Smooth muscle cell of the brain vasculature (primary cell): Measurements from ENCODE around the gene TMEM150B.
"Not testable (repeated sequence)": the region's sequence is repeated elsewhere in the genome, so short reads cannot be mapped to it uniquely, and the experiment has no call there.

Experiments used
- DNase-seq: peaks from one replicate; pipeline ENCODE4 v3.0.0-alpha.2; 2012; ENCODE audit warnings: low read depth, low spot score

The TMEM150B gene

GRCh38 chr19:55339105-55339888 is 14.2 kb upstream of the TMEM150B start, which contains the start of gene KMT5C:
Gene KMT5C (plus strand): TSS chr19:55339876. CDS start chr19:55341937, 2,061 bp downstream.
- peak; percentile 100 for DNase-seq

- DNase-seq: no peak
These were observed 11.0 kb upstream of the TMEM150B start for GRCh38 chr19:55336101-55336500.

DNA sequence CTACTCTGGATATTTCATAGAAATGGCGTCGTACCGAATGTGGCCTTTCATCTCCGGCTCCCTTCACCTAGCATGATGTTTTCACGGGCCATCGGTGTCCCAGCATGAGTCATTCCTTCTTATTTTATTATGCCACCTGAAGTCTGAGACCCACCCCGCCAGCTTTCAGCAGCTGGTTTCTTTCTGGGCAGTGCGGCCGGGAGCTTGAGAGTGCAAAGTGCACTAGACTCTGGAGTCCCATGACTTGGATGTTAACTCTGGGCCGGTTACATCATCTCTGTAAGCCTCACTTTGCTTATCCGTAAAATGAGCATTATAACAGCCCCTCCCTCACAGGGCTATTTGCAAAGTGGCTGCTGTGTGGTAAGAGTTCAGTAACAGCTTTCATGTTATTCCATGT is 8.7 kb upstream of the TMEM150B start:
- DNase-seq: no peak

GRCh38 chr19:55329791-55330190 is 4.7 kb upstream of the TMEM150B start:
- not testable (repeated sequence) for DNase-seq

- not testable (repeated sequence) for DNase-seq
These were observed 3.7 kb upstream of the TMEM150B start for GRCh38 chr19:55328774-55329318.

GRCh38 chr19:55324662-55325061 is 479 bp downstream of the TMEM150B start:
- DNase-seq: no peak

GRCh38 chr19:55322204-55322885 is 2.8 kb downstream of the TMEM150B start:
- no peak for DNase-seq

- no peak for DNase-seq
These were observed 3.5 kb downstream of the TMEM150B start for GRCh38 chr19:55321466-55322137.

- no peak for DNase-seq
These were observed 4.2 kb downstream of the TMEM150B start for GRCh38 chr19:55320844-55321419.

DNA sequence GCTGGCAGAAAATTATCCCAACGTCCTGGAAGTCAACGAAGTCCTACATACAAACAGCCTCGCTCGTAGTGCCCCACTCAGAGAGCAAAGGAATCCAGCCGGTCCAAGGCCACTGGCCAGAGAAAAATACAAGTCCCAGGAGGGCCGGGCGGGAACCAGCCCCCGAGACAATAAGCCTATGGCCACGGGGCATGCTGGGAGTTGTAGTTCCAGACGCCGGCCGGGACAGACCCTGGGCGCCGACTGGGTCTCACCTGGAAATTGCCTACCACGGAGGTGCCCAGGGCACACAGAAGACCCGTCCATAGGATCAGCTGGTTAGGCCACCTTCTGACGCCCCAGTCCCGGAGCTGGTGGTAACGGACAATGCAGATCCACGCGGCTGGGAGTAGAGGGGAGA is 5.4 kb downstream of the TMEM150B start:
- DNase-seq: no peak

DNA sequence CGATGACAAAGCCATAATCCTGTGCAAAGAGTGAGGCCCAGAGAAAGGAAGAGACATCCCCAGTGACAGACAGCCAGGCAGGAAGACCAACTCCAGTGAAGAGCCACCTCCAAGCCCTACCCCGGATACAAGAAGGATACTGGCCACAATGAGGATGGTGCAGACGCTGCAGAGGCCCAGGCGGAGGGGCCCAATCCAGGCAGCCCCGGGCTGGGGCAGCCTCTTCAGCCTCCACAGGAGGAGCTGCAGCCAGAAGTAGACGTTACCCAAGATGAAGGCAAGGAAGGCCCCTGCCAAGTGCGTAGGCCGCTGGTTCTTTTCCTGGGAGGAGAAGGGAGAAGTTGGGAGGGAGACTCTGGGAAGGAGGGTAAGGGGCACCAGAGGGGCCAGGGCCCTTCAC is 8.5 kb downstream of the TMEM150B start:
- DNase-seq: no peak

DNA sequence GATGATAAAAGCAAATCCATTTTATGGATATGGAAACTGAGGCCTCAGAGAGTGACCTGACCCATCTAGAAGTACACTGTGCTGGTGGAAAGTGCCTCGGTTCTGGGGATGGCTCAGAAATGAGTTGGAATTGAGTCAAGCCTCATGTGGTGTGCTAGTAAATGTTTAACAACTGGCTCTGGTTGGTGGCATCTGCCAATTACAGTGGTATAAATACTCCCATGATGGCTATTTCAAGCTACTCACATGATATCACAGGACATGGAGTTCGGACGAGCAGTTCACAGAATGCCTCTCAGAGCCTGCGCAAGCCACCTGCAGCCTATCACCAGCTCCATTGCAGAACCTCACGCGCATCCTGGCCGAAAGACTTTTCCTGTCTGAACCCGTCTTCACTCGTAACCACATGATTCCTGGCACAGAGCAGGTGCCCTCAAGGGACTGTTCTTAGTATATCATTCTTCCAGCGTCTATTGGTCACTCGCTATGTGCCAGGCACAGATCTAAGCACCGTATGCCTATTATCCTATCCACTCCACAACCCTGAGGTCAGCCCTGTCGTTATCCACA is 9.1 kb downstream of the TMEM150B start:
- DNase-seq: no peak

DNA sequence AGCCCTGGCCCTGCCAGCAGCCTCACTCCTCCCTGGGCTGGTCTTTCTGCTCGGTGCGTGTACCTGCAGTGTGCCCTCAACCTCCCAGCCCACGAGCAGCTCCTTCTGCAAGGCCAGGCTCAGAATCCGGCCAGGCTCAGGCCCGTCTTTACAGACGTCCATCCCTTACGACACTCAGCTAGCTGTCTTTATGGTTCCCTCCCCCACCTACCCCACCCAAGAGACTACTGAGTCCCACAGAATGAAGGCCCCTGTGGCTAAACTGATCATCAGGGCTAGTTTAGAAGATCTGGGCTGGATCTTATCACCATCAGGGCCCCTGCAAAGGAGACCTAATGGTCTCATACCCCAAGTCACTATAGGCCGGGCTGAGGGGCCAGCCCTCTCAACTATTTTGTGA is 10.7 kb downstream of the TMEM150B start:
- DNase-seq: no peak

DNA sequence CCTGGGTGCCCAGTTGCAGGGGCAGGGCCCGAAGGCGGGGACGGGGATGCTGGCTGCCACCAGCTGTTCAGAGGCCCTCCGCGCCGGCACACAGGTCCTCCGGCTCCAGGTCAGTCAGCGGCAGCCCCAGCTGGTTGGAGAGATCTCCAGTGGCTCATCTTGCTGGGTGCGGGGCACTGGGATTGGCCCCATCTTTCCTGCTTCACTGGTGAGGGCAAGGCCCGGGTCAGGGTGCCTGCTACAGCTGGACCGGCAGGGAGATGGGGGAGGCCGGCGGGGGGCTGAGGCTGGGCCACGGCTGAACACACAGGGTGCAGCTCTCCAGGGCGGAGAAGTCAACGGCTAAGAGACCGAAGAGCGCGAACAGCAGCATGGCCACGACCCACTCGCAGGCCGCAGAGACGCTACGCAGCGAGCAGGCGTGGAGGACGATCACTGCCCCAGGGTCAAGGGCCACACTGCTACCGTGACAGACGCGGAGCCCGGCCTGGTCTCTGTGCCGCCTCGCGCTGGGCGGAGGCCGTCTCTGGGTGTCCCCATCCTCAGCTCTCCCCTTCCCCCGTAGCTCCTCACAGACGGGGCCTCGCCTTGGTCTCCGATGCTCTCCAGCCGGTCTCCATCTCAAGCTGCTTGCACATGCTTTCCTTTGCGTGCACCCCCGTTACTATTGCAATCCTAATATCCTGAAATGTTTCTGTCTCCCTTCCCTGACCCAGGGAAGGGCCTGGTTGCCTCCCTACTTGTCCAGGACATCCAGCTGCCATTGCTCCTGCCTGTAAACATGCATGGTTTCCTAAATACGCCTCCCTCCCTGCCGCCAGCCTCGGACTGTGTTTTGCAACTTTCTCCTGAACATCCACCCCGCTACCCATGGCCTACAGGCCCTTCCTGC is 12.3 kb downstream of the TMEM150B start:
- no peak for DNase-seq

GRCh38 chr19:55311797-55312196 is 13.3 kb downstream of the TMEM150B start:
- no peak for DNase-seq

DNA sequence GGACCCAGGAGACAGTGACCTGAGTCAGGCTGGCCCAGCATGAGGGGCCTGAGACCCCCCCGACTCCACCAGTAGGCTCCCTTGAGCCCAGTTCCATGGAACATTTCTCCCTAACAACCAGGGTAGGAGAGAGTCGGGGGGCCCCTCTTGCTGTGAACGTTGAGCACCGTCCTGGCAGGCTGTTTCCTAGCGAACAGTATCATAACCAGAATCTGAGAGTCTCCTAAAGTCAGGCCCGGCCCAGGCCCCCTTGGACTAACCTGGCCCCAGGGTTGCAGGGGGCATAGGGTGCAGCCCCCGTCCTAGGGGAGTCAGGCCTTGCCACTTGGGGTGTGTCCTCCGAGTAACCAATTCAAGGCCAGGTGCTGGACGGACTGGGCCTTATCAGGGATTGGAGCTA is 13.7 kb downstream of the TMEM150B start:
- no peak for DNase-seq

- DNase-seq: no peak
These were observed 14.6 kb downstream of the TMEM150B start for GRCh38 chr19:55310498-55310897.

GRCh38 chr19:55309448-55309847 is 15.7 kb downstream of the TMEM150B start:
- no peak for DNase-seq

DNA sequence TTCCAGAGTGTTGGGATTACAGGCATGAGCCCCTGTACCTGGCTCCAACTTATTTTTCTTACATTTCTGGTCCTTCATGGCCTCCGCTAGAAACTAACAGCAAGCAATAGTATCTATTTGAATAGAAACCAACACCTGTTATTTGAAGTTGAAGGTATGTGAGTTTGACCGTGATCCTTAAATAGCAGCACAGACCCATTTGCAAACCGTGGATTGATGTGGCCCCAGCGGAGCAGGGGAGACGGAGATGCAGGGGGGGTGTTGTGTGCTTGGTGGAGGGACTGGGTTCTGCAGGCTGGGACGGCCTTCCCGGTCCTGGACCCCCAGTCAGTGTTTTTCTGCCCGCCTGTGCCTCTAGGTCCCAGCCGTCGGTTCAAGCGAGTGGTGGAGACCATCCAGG is 16.9 kb downstream of the TMEM150B start:
- DNase-seq: no peak

- DNase-seq: no peak
These were observed 18.4 kb downstream of the TMEM150B start for GRCh38 chr19:55306712-55307111.
